HG03045 (cell line): ENCODE data around the gene KIAA1328.

Source experiments
- ATAC-seq: cut with Tn5 transposase; IDR thresholded peaks from one replicate; pipeline ENCODE4 v1.9.1; 2021; ENCODE audit warnings: mild to moderate bottlenecking, moderate library complexity; ENCODE audit not compliant: unreplicated experiment

The KIAA1328 gene

DNA sequence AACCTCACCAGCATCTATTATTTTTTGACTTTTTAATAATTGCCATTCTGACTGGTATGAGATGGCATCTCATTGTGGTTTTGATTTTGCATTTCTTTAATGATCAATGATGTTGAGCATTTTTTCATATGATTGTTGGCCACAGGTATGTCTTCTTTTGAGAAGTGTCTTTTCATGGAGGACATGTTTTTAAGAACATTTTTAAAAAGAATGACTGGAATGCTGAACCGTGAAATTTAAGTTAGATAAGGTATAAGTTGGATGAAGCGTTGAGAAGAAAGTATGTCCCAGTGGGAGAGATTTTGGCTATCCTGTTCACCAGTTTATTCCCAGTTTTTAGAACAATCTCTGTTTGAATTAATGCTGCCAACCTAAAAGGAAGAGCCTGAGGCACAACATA, 370.8 kb downstream of the KIAA1328 start:
- no peak for ATAC-seq

DNA sequence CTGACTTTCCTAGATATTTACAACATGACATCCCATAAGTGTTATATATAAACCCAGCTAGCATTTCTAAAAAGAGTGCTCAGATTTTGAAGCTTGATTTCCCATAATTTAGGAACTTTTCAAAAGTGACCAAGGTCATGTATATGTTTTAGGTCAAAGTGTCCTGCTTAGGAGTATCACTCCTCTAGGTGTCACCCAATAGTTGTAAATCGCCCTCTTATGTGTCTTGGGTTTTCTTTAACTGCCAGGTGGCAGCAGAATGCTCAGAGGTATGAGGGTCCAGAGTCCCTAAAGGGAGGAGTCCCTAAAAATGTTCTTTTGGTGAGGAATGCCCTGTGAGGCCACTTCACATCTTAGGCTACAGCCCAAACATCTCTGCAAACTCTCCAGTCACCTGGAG, 378.4 kb downstream of the KIAA1328 start:
- no peak for ATAC-seq

GRCh38 chr18:37210781-37211180, 381.9 kb downstream of the KIAA1328 start:
- ATAC-seq = no peak

- no peak for ATAC-seq
These were observed 389.2 kb downstream of the KIAA1328 start for GRCh38 chr18:37218022-37218590.

- ATAC-seq = no peak
These were observed 390.3 kb downstream of the KIAA1328 start for GRCh38 chr18:37219257-37219656.

DNA sequence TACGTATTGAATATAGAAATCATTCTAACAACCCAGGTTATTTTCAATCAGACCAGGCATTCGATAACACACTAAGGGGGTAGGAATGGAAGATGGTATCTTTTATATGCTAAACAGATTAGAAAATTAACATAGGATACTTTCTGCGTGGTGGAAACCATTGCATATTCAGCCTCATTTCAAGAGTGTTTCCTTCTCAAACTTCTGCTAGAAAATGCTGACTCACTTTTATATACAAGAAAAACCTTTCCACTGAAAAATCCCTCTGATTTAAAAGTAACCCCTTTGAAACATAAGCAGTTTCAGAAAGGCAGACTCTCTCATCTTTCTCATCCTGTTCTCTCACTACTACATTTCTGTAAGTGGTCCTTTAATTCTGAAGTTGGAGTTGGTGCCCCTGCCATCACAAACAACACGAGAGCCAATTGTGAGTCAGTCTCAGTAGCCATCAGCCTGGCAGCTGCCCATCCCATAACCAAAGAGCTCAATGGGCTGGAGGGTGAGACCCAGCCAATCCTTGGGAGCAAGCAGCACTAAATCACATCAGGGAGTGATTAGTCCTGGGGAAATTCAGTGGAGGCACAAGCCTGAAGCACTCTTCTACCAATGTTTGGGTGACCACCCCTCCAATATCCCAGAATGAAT, 393.5 kb downstream of the KIAA1328 start:
- no peak for ATAC-seq

DNA sequence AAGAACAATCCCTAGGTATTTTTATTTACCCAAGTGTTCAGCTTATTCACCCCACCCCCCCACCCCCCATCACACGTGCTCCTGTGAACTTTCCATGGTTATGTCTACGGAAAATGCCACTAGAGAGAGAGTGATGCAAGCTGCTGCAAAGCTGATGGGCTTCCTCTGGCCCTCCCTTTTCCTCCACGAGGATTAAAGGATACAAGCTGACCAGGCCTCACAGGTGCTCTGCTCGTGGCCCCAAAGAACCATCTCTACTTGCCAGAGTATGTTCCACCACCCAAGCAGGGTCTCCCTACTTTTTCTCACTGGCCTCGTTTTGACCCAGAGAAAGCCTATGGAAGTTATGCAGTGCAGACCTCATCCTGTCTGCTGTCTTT, 394.1 kb downstream of the KIAA1328 start:
- no peak for ATAC-seq

DNA sequence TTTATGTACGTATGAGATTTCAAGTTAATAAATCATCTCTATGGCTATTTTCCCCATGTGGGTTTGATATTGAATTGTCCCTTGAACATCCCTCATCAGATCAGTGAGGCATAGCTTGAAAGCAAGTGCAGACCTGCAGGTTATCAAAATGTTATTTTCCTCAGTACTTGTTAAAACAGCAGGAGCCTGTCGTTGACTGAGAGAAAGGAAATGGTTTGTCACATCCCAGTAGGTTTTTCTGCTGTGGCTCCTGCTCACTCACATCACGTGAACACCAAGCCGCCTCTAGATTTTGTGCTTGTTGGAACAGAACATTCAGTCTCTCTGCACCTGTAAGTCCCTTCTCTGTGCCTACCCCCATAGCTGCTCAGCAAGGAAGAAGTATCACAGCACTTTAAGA, 396.4 kb downstream of the KIAA1328 start:
- ATAC-seq = no peak

DNA sequence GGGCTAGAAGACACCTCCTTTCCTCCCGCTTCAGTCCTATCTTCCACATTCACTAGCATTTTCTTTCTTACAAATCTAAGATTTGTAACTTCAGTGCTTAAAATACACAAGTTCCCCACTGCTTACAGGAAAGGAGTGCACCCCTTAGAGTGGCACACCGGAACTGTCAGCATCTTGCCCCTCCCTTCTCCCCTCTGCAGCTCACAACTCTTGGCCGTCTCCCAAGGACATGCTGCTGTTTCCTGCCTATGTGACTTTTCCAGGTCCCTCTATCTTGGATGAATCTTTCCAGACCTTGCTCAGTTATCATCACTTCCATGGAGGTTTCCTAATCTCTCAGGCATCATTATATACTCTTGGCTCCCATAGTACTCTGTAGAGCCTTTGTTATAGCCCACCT, 401.8 kb downstream of the KIAA1328 start:
- ATAC-seq = no peak

- no peak for ATAC-seq
These were observed 402.3 kb downstream of the KIAA1328 start for GRCh38 chr18:37231251-37231650.

- no peak for ATAC-seq
These were observed 406.7 kb downstream of the KIAA1328 start for GRCh38 chr18:37235583-37235982.

DNA sequence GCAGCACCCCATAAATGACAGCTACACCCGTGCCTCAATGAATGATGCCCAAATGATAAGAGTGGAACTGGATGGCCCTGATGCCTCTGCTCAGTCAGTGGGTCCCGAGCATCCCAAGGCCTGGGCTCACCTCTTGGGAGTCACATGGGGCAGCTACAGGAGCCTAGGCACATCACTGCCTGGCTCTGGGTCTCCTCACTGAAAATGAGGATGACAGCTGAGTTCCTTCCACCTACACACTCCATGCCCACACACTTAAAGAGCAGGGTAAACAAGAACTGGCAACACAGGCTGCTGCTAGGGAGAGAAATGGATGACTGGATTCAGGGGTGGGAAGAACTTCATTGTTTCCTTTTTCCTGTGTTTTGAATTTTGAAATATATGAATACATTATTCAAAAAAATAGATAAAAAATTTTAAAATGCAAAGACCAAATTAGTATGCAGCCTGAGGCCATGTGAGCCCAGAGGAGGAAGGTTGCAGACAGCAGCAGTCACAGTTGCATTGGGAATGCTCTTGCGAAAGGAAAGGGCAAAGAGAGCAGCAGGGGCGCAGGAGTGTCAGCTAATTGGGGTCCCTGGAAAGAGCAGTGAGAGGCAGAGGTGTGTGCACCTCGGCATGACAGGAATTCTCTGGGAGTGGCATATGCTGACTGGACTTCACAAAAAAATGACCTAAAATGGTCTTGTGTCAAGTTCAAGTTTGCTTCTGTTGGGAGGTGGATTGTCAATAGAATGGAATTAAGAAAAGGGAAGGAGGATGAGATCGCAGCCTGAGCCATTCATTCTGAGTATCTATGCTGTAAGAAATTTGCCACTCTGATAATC, 409.6 kb downstream of the KIAA1328 start:
- no peak for ATAC-seq

DNA sequence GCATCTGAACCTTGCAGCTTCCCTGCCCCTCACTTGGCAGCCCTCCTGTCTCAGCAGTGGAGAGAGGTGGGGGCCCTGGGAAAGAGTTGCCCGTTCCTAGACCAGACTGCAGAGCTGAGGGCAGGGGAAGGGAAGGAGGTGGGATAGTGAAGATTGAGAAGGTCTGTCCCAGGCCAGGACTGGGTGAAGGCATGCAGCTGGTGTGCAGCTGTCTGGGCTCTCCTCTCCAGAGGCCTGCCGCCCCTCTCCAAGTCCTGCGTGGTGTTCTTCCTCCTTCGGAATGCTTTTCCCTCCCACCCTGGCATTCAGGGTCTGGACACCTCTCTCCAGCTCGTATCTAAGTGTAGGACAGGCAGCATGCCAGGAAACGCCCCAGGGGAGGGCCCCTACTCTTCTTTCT, 413.2 kb downstream of the KIAA1328 start:
- ATAC-seq = no peak

GRCh38 chr18:37242826-37243560, 414.1 kb downstream of the KIAA1328 start:
- no peak for ATAC-seq

DNA sequence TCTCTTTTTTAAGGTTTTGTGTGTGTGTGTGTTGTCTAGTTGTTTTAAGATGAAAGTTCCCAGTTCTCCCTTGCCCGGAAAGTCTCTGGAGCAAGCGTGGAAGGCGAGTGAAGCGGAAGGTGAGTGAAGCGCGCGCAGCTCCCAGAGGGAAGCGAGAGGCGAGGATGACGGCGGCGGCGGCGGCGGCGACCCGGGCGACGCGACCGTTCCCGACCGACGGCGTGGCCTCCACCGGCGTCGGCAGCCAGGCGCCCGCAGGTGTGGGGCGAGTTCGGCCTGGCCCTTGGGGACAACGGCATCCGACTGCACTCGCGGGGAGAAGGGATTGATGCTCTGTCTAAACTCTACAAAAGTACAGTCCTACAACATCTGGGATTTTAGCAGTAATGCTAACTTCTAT, 414.8 kb downstream of the KIAA1328 start:
- no peak for ATAC-seq

- no peak for ATAC-seq
These were observed 415.7 kb downstream of the KIAA1328 start for GRCh38 chr18:37244618-37245017.

DNA sequence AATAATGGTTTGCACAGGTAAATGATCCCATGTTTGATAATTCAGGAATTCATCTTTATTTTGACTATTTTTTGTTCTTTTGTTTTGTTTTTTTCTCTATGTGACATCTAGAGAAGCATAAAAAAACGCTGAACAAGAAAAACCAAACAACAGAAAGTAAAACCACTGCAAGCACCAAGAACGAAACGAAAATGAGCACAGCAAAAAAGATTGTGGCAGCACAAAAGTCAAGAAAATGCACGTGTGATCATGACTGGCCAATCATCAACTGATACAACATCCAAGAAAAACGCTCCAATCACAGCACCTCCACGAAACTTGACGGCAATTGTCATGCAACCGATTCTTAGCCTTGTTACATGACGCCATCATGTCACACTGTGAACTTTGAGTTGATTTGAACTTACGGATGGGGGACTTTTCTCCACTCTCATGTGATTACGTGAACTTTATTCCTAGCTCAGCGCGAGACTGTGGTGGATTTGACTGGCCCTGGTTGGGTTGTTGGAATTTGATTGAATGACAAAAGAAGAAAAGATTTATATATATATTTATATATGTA, 417.9 kb downstream of the KIAA1328 start:
- no peak for ATAC-seq

DNA sequence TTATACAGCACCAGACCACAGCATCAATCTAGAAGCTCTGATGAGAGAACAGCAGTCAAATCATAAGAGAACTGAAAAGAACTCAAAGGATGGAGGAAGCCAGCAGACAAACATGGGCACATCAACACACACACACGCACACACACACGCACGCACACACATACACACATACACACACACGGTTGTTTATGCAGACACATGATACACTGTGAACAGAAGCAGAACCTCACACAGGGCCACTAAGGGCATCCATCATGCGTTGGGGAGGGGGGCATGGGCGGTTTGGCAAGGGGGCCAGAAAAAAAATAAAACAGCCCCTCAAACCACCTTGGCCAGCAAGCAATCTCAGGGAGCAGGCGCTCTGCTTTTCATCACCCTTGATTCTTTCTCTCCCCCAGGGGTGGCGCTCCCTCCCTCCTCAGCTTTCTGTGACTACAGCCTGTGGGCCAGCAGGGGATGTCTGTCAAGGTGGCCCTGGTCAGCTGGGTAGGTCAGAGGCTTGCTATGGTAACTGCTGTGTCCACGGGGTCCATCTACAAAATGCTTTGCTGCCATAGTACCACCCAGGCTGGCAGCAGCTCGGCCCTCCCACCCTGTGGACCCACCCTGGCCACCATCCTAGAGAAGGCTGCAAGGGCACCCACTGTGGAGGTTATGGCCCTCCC, 418.7 kb downstream of the KIAA1328 start:
- no peak for ATAC-seq

- ATAC-seq = no peak
These were observed 419.4 kb downstream of the KIAA1328 start for GRCh38 chr18:37248281-37248680.

DNA sequence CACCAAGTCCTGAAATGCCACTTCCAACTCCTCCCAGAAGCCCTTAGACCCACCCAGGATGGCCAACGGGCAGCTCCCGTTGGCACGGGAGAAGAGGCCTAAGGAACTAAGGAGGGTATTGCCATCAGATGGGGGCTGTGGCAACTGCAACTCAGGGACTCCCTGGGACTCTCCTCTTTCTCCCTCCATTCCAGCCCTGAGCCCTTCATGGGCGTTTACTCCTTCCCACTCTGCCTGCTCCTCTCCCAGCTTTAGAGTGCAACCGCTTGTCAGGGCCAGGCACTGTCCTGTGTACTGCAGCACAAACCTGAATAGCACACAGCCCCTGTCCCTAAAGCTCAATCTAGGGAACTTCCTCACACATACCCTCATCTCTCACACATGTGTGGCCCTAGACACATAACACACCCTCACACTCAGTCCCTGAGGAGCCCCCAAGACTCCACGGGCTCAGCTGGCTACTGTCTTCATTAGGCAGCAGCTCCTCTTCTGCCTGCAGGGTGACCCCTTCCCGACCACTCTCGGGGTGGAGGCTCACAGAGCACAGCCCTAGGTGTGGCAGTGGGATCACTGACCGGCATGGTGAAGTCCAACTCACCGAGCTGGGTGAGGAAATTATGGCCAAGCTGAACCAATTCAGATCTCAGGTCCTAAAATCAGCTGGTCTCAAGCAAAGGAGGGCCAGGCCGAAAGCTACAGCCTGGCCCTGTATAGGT, 420.4 kb downstream of the KIAA1328 start:
- no peak for ATAC-seq
